ENCODE measurements around the gene DLGAP5.

DLGAP5 gene

DNA sequence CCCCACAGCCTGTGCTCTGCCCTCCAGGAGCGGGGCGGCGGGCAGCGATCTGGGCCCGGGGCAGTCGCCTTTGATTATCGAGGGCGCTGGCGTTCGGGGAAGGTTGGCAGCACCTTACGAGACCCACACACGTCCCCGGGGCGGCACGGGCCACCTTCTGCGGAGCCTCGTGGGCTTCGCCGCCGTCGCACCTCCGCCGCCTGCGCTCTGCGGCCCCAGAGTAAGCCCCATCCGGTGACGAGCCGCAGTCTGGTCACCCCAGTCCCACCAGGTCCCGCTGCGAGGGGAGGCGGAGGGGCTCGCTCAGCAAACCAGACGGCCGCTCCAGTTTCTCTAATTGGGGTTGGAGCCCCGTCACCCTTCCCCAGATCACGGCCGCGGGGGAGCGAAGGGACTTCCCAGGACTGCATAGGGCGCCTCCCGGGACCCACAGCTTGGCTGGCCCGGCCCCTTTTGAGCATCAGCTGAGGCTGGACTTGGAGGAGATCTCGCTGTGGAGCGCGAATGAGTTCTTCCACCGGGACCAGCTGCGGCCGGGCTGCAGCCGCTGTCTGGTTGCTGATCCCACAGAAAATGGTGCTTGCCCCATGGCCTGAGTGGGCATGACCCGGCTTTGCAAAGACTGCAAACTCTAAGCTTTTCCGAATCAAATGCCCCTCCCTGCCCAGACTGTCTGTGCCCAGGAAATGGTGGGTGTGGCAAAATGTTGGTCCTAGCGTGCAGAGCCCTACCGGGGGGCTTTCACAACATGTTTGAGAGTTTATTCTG lies 61.8 kb downstream of the DLGAP5 start:
- no peak for DNase-seq (ENCODE audit: low read depth, low spot score)

DNA sequence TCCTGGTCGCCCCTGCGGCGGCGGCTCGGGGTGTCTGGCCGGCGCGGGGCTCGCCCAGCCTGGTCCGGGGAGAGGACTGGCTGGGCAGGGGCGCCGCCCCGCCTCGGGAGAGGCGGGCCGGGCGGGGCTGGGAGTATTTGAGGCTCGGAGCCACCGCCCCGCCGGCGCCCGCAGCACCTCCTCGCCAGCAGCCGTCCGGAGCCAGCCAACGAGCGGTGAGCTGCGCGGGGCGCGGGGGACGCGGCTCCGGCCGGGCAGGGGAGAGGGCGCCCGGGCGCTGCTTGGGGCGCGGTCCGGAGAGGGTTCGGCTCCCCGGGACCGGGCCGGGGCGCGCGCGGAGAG lies 62.3 kb downstream of the DLGAP5 start, which contains the start of gene LGALS3:
TSS of gene LGALS3 (plus strand) at position 167 of the 342 bp plus-strand sequence. CDS start 8,122 bp downstream, outside the sequence.
- DNase-seq (ENCODE audit: low read depth, low spot score), result no peak

DNA sequence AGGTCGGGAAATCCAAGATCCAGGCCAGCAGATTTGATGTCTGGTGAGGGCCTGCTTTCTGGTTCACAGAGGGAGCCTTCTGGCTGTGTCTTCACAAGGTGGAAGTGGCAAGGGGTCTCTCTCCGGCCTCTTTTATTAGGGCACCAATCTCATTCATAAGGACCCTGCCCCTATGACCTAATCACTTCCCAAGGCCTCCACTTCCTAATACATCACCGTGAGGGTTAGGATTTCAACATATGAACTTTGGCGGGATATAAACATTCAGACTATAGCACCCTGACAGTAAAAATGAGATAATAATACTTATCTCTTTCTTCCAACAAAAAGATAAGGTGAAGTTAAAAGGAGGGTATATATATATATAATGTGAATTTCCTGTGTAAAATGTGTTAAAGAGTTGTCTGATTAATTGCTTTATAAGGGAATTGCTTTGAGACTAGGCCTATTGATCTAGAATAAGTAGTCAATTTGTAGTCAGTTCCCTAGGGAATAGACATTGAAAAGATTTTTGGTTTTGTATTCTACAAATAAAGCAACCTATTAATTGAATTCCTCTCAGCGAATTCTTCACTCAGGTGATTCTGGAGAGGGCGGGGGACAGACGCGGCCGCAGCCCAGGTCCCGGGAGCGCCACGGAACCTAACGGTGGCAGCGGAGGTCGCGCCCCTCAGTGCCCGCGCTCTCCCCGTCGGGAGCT lies 62.8 kb downstream of the DLGAP5 start:
- DNase-seq (ENCODE audit: low read depth, low spot score), result no peak

DNA sequence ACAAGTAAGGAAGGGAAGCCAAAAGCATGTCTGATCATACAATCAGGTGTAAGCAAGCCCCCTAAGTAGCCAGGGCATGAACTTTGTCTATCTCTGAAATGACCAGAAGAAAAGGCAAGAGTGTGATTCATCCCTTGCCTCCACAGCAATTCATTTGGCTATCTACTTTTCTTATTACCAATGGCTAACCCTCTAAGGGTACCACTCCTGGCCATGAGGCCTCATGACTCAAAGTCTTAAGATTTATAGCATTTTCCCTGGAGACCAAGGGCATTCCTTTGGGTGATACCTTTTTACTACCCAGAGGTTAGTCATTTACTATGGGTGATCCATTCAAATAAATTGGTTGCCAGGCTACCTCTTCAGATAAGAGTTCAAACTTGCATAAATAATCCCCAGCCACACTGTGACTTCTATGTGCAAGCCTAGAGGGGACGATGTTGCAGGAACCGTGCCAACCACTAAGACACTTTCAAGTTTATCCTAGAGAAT lies 63.9 kb downstream of the DLGAP5 start:
- DNase-seq (ENCODE audit: low read depth, low spot score), result no peak

DNA sequence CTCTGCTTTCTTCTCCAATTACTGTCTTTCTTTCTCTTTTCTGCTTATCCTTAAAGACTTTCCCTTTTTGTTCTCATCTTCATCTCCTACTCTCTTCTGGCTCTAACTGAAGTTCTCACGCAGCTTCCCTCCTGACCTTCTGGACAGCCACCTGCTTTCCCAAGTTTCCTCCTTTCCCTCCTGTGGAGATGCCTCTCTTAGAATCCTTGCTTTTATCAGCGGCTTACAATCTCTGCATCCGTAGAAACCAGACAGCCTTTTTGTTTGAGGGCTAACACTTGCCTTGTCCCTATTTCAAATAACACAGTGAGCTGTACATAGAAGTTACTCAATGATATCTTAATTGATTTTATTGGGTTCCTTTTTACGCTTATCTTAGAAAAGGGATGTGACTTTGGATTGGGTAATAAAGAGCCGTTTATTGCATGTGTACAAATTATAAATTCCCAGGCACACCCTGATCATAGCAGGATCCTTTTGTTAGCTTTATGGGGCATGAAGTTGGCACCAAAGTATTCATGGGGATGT lies 64.4 kb downstream of the DLGAP5 start:
- no peak for DNase-seq (ENCODE audit: low read depth, low spot score)

DNA sequence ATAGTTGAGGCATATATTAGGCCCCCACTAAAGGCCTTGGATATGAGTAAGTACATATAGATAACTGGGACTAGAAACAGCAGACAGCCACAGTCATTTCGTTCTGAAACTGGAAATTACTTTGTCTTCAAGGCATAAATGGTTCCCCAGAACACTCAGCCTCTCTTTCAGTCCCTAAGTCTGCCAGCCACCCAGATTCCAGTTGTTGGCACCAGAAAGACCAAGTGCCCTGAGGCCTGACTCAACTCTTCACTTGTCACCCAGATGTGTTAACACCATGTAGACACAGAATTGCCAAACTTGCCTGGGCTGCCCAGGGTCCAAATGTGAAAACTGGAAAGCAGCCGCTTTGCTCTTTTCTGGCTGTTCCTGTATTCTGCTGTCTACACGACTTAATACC lies 65.4 kb downstream of the DLGAP5 start:
- DNase-seq (ENCODE audit: low read depth, low spot score), result no peak

DNA sequence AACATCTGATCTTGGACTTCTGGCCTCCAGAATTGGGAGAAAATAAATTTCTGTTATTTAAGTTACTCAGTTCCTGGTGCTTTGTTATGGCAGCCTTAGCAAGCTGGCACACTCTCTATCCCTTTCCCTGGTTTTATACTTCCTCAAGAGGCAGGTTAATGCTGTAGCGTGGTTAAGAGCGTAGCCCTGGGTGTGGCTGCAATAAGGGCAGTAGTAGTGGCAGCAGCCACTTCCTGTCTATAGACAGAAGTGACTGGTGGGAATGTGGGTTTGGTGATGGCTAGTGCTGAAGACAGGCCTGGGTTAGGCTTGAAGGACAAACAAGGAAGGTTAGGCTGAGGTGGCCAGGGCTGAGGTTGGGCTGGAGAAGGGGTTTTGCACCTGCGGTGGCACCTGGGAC lies 66.0 kb downstream of the DLGAP5 start:
- no peak for DNase-seq (ENCODE audit: low read depth, low spot score)

DNA sequence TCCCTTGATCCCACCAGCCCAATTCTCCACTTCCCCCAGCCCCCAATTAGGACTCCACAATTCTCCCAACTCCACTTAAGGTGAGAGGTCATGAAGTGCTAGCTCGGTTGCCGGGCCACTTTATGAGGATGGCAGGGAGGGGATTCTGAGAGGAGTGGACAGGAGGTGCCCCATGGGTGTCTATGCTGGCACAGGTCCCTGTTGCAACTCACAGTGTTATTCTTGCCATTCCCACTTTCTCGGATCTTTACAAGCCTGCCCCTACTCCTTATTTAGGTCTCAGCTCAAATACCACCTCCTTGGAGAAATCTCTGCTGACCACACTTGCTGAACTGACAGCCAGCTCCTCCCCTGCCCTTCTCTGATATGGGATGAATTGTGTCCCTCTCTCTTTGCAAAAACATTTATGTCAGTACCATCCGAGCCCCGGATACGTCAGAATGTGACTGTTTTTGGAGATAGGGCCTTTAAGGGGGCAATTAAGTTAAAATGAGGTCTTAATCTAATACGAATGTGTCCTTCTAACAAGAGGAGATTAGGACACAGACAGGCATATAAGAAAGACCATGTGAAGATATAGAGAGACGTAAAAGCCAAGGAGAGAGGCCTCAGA lies 66.5 kb downstream of the DLGAP5 start:
- DNase-seq (ENCODE audit: low read depth, low spot score), result no peak

DNA sequence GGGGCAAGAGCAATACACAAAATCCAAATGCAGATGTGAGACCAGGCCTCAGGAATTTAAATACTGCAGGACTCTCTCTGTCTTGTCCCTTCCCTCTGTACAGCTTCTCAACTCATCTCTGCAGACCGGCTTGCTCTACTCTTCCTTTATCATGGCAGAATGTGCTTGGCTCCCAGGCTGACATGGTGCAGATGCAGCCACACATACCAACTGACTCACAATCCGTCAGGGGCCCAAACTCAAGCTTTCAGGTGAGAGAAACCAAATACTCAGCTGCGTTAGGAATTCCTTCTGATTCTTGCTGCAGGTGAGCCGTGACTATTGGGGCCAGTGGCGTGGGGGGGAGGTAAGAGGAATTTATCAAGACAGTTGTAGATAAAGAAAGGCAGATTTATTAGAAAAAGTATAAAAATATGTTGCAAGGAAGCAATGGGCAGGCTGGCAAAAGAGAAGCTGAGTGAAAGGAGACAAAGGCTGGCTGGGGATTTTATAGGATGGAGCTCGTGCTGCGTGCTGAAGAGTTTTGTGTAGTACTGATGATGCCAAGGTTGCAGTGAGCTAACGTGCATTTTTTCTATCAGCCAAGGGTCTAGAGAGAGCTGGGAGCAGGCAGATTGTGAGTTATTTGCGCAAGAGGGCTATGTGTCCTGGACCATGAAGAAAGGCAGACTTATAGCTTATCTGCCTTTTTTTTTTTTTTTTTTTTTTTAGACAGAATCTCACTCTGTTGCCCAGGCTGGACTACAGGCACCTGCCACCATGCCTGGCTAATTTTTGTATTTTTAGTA lies 67.3 kb downstream of the DLGAP5 start:
- DNase-seq (ENCODE audit: low read depth, low spot score), result no peak

DNA sequence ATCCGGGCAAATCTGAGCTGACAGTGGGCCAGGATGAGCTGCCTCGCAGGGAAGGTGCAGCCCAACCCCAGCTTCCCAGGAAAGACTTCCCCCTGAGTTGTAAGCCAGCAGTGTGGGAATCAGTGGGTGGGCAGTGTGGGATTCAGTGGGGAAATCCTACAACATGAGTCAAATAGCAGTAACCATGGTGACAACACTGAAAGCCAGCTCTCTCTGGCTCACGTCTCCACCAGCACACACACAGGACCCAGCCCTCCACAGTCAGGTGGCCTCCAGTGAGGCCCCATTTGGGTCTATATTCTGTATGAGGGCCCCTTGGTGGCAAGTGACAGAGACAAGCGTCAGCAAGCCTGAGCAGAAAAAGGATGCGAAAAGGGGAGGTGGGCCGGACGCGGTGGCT lies 68.3 kb downstream of the DLGAP5 start:
- no peak for DNase-seq (ENCODE audit: low read depth, low spot score)

DNA sequence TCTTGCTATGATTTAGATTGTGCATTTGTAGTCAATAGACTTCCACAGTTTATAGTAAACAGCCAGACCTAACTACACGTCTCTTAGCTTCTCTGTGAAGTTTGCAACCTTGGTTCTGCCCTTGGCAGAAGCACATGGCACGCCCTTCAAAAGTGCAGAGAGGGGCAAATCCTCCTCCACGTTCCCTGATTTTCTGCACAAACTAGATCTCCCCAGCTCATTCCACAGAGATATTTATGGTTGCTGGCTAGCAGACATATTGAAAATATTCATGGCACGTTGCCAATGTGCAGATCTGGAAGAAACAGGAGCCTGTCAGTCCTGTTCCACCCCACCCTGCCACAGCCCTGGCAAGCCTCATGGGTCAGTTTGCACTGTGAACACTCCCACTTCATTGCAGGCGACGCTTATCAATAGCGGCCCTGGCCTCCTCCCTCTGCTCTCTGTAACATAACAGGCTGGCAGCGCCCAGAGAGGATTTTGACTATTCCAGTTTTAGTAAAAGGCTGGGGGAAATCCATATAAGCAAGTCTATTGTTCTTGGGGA lies 68.9 kb downstream of the DLGAP5 start:
- DNase-seq (ENCODE audit: low read depth, low spot score), result no peak

DNA sequence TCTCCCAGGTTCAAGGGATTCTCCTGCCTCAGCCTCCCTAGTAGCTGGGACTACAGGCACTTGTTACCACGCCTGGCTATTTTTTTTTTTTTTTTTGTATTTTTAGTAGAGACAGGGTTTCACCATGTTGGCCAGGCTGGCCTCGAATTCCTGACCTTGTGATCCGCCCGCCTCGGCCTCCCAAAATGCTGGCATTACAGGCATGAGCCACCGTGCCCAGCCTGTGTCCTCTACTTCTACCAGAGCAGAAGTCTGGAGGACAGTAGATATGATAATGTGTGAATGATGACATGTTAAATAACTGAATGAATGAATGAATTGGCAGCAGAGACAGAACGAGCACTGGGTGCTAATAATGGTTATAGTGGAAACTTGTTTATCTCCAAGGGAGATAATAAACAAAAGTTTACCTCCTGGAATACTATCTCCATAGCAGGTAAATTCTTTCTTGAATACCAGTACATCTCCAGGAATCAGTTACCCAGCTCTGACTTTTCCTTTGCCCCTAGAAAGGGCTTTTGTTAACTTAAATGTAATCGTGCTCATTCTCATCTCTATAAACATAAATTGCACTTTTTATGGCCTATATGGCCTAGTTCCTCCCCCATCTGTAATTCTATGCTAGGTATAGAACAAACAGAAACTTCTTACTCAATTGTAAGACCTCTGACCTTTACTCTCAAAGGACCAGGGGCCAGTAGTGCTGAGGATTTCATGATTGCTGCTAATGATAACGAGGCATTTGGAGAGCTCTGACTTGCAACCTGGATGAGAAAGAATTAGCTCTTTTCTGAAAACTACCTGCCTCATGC lies 69.6 kb downstream of the DLGAP5 start:
- DNase-seq (ENCODE audit: low read depth, low spot score), result no peak

DNA sequence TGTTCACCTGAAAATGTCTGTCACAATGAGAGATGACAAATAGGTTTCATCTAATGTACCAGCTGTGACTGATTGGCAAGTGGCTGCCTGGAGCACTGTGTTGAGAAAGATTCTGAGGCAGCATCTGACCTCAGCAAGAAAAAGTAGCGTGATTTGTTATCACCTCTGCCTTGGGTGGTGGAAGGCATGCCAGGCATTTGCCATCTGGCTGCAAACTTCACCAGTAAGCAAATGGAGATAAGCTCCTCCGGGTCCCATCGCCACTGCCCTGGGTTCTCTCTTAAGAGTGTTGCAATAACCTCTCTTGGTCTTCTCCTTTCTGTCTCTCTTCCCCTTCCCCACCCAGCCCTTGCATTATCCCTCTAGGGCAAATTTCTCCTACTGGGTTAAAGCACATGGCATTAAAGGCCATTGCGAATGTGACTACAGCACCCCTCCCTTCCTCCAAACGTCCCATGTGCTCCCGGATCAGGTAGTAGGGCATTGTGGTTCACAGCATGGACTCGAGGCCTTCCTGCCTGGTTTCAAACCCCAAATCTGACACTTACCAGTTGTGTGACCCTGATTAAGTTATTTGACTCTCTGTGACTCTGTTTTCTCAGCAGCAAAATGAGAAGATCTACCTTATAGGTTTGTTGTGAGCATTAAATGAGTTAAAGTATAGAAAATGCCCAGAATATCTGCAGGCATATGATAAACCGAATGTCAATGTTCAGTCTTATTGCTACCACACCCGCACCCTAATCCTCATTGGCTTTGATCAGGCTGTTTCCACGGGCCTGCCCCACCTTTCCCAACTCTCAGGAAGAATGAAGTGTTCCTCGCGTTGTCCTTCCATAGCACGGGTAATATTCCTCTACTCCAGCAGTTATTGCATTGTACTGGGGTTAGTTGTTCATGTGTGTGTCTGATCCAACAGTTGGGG lies 70.6 kb downstream of the DLGAP5 start:
- no peak for DNase-seq (ENCODE audit: low read depth, low spot score)

DNA sequence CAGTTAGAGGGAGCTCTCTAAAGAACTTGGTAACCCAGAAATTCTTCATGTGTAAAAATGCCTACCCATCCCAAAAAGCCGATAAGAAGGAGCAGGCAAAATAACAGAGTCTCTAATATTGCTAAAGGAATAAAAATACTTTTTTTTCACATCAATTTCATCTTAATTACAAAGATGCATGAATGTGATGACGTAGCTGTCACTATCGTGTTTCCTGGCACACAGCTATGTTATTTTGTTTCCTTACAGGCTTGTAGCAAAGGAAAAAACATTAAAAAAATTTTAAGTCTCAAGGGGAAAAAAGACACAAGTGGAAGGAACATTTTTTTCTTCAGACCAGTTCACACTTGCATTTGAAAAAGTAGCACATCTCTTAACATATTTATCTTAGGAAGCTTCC lies 72.6 kb downstream of the DLGAP5 start:
- DNase-seq (ENCODE audit: low read depth, low spot score), result no peak

DNA sequence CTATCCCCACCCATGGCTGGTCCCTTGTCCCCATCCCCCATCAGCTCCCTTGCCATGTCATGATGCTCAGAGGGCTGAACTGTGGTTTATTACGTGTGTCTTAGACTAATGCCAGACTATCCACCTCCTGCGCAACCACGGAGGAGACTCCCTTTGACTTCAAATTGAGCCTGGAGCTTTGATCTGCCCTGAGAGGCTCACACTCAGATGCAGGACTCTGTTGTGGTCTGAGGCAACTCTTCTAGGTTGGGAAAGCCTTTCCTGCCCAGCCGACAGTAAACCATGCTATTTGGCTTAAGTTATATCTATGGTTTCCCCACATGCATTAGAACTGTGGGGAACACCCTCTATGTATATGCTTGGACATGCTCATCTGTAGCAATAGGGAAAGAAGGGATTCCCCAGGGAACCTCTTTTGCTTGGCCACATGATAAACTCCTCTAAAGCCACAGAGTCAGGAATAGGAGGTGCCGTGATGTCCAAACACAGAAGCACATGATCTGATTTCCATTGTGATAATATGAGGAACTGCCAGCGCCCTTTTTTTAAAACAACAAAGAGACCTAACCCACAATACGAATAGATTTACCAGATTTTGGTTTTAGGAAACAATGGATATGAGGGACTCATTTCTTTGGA lies 73.5 kb downstream of the DLGAP5 start:
- no peak for DNase-seq (ENCODE audit: low read depth, low spot score)

DNA sequence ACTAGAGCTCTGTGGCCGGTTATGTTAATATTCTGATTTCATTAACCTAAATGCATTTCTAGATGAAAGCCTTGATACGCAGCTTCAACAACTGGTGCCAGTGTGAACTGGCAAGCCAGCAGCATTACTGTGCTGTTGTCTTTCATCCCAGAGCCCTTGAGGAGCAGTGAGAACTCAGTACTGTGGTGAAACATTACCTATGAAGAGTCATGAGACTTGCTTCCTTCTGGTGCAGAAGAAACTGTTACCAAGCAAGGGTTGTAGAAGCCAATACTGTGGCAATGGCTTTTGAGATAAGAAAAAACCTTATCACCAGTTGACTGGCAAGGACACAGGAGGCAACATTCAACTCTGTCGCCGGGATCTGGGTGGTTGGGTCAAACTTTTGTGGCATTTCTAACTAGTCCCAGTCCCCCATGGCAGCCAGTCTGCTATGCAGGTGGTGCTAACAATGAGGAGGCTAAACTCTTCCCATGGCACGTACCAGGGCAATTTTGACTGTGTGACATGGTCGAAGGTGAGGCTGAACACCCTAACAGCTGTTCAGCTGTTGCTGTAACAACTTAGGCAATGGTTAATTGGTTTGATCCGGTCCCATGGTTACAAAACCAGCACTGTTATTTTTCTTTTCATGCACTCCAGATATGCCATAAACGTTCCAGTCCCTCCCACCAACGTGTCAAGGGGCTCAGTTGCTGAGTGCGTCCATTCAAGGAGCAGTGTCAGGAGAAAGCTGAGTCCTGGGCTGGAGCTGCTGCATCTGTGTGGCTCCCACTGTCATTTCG lies 74.9 kb downstream of the DLGAP5 start:
- no peak for DNase-seq (ENCODE audit: low read depth, low spot score)

DNA sequence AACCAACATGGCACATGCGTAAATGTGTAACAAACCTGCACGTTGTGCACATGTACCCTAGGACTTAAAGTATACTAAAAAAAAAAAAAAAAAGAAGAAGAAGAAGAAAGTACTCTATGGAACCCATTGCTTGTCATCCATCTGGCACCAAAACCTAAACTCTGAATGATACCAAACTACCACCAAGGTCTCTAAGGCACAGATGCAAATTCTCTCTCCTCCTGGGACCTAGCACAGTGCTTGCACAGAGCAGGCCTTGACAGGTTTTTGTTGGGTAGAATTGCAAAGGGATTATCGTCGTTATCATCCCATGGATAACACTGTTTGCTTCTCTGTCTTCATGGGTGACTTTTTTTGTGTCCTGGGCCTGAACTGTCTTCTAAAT lies 75.5 kb downstream of the DLGAP5 start:
- no peak for DNase-seq (ENCODE audit: low read depth, low spot score)

DNA sequence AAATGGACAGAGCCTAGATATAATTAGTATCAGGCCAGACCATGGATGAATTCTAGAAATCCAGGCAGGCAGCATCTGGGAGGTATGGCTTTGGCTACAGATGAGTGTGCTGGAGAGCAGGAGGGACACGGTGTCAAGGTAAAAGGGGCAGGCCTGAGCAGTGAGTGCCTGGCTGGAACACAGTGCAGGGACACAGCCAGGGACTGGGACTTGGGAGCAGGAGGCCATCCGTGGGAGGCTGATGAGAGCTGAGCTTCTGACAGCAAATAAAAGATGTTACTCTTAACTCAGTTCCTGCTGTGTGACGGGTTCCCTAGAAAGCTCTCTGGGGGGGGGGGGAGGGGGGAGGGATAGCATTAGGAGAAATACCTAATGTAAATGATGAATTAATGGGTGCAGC lies 75.9 kb downstream of the DLGAP5 start:
- no peak for DNase-seq (ENCODE audit: low read depth, low spot score)

All from smooth muscle cell of the brain vasculature (primary cell).